NCI-H1417 treated with DMSO at 0.1 percent for 48 hours (cell line): ENCODE measurements around the gene PBX3.

Experiments
- DNase-seq: peaks from one replicate; lab custom pipeline; 2025; lab: John Stamatoyannopoulos, UW

The PBX3 gene

GRCh38 chr9:125908966-125909365 lies 161.8 kb downstream of the PBX3 start:
- no peak for DNase-seq

GRCh38 chr9:125909459-125909858 lies 162.3 kb downstream of the PBX3 start:
- no peak for DNase-seq

- DNase-seq, result no peak
These were observed 163.1 kb downstream of the PBX3 start for GRCh38 chr9:125910286-125910685.

- no peak for DNase-seq
These were observed 164.9 kb downstream of the PBX3 start for GRCh38 chr9:125911861-125912644.

- DNase-seq, result no peak
These were observed 165.5 kb downstream of the PBX3 start for GRCh38 chr9:125912667-125913066.

- DNase-seq, result no peak
These were observed 166.4 kb downstream of the PBX3 start for GRCh38 chr9:125913551-125913950.

GRCh38 chr9:125914411-125914810 lies 167.2 kb downstream of the PBX3 start:
- DNase-seq, result no peak

- DNase-seq, result no peak
These were observed 168.4 kb downstream of the PBX3 start for GRCh38 chr9:125915606-125916005.

- no peak for DNase-seq
These were observed 172.4 kb downstream of the PBX3 start for GRCh38 chr9:125919565-125919964.

GRCh38 chr9:125920402-125920801 lies 173.2 kb downstream of the PBX3 start:
- DNase-seq, result no peak

- DNase-seq, result no peak
These were observed 175.7 kb downstream of the PBX3 start for GRCh38 chr9:125922854-125923253.

- no peak for DNase-seq
These were observed 177.2 kb downstream of the PBX3 start for GRCh38 chr9:125924351-125924750.

GRCh38 chr9:125926936-125927335 lies 179.8 kb downstream of the PBX3 start:
- no peak for DNase-seq

GRCh38 chr9:125929846-125930245 lies 182.7 kb downstream of the PBX3 start:
- DNase-seq, result no peak

- no peak for DNase-seq
These were observed 184.0 kb downstream of the PBX3 start for GRCh38 chr9:125931211-125931610.

GRCh38 chr9:125932012-125932411 lies 184.8 kb downstream of the PBX3 start:
- DNase-seq, result no peak

GRCh38 chr9:125932746-125933455 lies 185.7 kb downstream of the PBX3 start:
- DNase-seq, result no peak

- DNase-seq, result no peak
These were observed 195.0 kb downstream of the PBX3 start for GRCh38 chr9:125942125-125942524.

- no peak for DNase-seq
These were observed 196.7 kb downstream of the PBX3 start for GRCh38 chr9:125943831-125944230.

GRCh38 chr9:125946397-125946796 lies 199.2 kb downstream of the PBX3 start:
- DNase-seq, result no peak

GRCh38 chr9:125948887-125949596 lies 201.9 kb downstream of the PBX3 start:
- no peak for DNase-seq

- DNase-seq, result no peak
These were observed 202.7 kb downstream of the PBX3 start for GRCh38 chr9:125949703-125950460.
